Fibroblast of mammary gland (primary cell): ENCODE results near the gene ZNF593OS.

Source experiments
- DNase-seq: peaks from one replicate; pipeline ENCODE4 v3.0.0-alpha.2; 2010; ENCODE audit warnings: low read depth
- H3K4me3 ChIP-seq: 2 replicates; pipeline ENCODE4 v1.5.1; 2011; ENCODE audit warnings: low read depth, mild to moderate bottlenecking, low read length, moderate library complexity; ENCODE audit not compliant: control insufficient read depth
- CTCF ChIP-seq: conservative IDR thresholded peaks from 2 replicates; pipeline ENCODE4 v1.5.1; 2011; ENCODE audit warnings: low read depth, low read length, inconsistent platforms; ENCODE audit not compliant: control insufficient read depth, insufficient read depth

ZNF593OS gene

GRCh38 chr1:26177182-26177684 lies 5.6 kb upstream of the ZNF593OS start, which contains the start of gene CNKSR1:
Gene CNKSR1 (plus strand): TSS chr1:26177491. CDS start chr1:26177548, 57 bp downstream.
- TF ChIP-seq CTCF: no peak
- no peak for DNase-seq
- no peak within 1 kb of the TSS for H3K4me3 ChIP-seq

- no peak for DNase-seq
- no peak overlapping the region for H3K4me3 ChIP-seq
- TF ChIP-seq CTCF: no peak
Observed at GRCh38 chr1:26175346-26175745, 3.7 kb upstream of the ZNF593OS start.

GRCh38 chr1:26170472-26170821 lies 1.2 kb downstream of the ZNF593OS start:
- TF ChIP-seq CTCF: no peak
- peak overlapping the region; percentile 76 for H3K4me3 ChIP-seq

GRCh38 chr1:26169669-26170471 lies 1.8 kb downstream of the ZNF593OS start, which contains the start of gene ZNF593:
Gene ZNF593 (plus strand): TSS chr1:26169908. CDS start chr1:26169984, 76 bp downstream.
- peak within 1 kb of the TSS; percentile 76 for H3K4me3 ChIP-seq
- peak; percentile 88 for DNase-seq
- TF ChIP-seq CTCF: peak; percentile 56

More at GRCh38 chr1:26170472-26170821, 1.2 kb downstream of the ZNF593OS start:
- no peak for DNase-seq

GRCh38 chr1:26169198-26169554 lies 2.5 kb downstream of the ZNF593OS start:
- no peak for DNase-seq
- no peak for TF ChIP-seq CTCF
- peak overlapping the region; percentile 76 for H3K4me3 ChIP-seq

- DNase-seq: peak; percentile 13
- no peak for TF ChIP-seq CTCF
- peak within 1 kb of the TSS; percentile 76 for H3K4me3 ChIP-seq
Observed at GRCh38 chr1:26168410-26169197, 3.0 kb downstream of the ZNF593OS start, which contains the start of gene C1orf232. Gene C1orf232 (minus strand): TSS chr1:26168963. CDS start chr1:26168499, 464 bp downstream.
